Suprapubic skin (tissue), 4 donors: ENCODE measurements around the gene LSM11. TPM values are rescaled to one million over a fixed set of nuclear protein-coding genes. Genes with fewer than 3 reads are reported as not detected.
A peak's percentile ranks its signal among the peaks of the same experiment; 100 is the strongest.
"Not testable (repeated sequence)": the region's sequence is repeated elsewhere in the genome, so short reads cannot be mapped to it uniquely, and the experiment has no call there.

Source experiments
- DNase-seq, 2 donors: peaks; one replicate each; pipeline ENCODE4 v3.0.0-alpha.2; 2019; ENCODE audit warnings: low spot score in 2 of 2
- H3K27ac ChIP-seq: fragments of 200-600 bp; sonication (generic); one replicate; pipeline ENCODE4 v1.5.1; 2019
- H3K27me3 ChIP-seq: fragments of 200-600 bp; sonication (generic); one replicate; pipeline ENCODE4 v1.5.1; 2019
- H3K36me3 ChIP-seq: fragments of 200-600 bp; sonication (generic); one replicate; pipeline ENCODE4 v1.5.1; 2019
- H3K4me1 ChIP-seq: fragments of 200-600 bp; sonication (generic); one replicate; pipeline ENCODE4 v1.5.1; 2019
- H3K4me3 ChIP-seq: fragments of 200-600 bp; sonication (generic); one replicate; pipeline ENCODE4 v1.5.1; 2019; ENCODE audit warnings: mild to moderate bottlenecking
- H3K9me3 ChIP-seq: fragments of 200-600 bp; sonication (generic); one replicate; pipeline ENCODE4 v1.5.1; 2019
- EP300 ChIP-seq: sonication (generic); formaldehyde crosslinking; IDR thresholded peaks from one replicate; pipeline ENCODE4 v1.6.1; 2017; ENCODE audit warnings: antibody characterized with exemption
- POLR2A ChIP-seq, 2 donors: fragments of 450-650 bp; IDR thresholded peaks; one replicate each; pipeline ENCODE4 v1.6.1; 2017; ENCODE audit warnings: antibody characterized with exemption in 2 of 2, mild to moderate bottlenecking in 2 of 2, moderate library complexity in 2 of 2
- POLR2AphosphoS5 ChIP-seq, 3 donors: sonication (generic); formaldehyde crosslinking; IDR thresholded peaks; one replicate each; pipeline ENCODE4 v1.6.1; 2017; ENCODE audit warnings: antibody characterized with exemption in 3 of 3
- WGBS: methylation state at CpG from one replicate; pipeline ENCODE4 v1.1.5; 2018; 5-methylcytosine and 5-hydroxymethylcytosine counted together
- total RNA-seq, 4 donors: library from RNA; depleted of rRNA; stranded (reverse); fragments of >200 nt; gene quantifications; one replicate each; pipeline ENCODE4 v1.1.0, GENCODE V29; 2016
- TF ChIP-seq, protein P1 (sequence below), 2 donors: fragments of 200-600 bp in 1 of 2; fragments of 450-650 bp in 1 of 2; sonication (generic) in 1 of 2; IDR thresholded peaks; one replicate each; pipeline ENCODE4 v1.5.1; 2016 to 2019; ENCODE audit warnings: antibody characterized with exemption in 2 of 2, mild to moderate bottlenecking in 1 of 2, moderate library complexity in 1 of 2

The LSM11 gene
- total RNA-seq, 4 donors from 2014 or later, result 2.9 to 5.2 (median 3.6) TPM

DNA sequence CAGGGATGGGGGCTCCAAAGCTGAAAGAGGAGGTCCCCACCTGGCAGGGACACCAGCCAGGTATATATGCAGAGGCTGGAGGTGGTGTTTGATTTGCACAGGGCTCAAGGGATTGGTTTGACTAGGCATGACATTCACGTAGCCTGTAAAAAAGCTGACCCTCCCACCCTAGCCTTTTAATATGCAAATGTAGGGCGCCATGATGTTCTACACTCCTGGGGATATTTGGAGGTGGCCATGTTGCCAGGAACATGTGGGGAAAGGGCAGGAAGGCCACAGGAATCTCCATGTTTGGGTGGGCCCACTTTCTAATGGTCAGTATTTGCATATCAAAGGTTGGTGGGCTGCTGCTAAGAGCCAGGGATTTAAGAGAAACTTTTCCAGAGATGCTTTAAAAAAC lies 24.3 kb upstream of the LSM11 start:
- Histone ChIP-seq H3K27ac (no peak overlapping the region), H3K36me3 (no peaks in the 10 kb centered on the region), H3K4me3 (no peak overlapping the region), H3K9me3 (no peaks in the 10 kb centered on the region), H3K4me1 (no peaks in the 10 kb centered on the region), H3K27me3 (no peaks in the 10 kb centered on the region)
- no peak for TF ChIP-seq POLR2A (IDR thresholded peaks at IDR 0.05)
- no peak for TF ChIP-seq POLR2AphosphoS5 (IDR thresholded peaks at IDR 0.05)
- TF ChIP-seq EP300, result no peak
- TF ChIP-seq, protein P1, sequence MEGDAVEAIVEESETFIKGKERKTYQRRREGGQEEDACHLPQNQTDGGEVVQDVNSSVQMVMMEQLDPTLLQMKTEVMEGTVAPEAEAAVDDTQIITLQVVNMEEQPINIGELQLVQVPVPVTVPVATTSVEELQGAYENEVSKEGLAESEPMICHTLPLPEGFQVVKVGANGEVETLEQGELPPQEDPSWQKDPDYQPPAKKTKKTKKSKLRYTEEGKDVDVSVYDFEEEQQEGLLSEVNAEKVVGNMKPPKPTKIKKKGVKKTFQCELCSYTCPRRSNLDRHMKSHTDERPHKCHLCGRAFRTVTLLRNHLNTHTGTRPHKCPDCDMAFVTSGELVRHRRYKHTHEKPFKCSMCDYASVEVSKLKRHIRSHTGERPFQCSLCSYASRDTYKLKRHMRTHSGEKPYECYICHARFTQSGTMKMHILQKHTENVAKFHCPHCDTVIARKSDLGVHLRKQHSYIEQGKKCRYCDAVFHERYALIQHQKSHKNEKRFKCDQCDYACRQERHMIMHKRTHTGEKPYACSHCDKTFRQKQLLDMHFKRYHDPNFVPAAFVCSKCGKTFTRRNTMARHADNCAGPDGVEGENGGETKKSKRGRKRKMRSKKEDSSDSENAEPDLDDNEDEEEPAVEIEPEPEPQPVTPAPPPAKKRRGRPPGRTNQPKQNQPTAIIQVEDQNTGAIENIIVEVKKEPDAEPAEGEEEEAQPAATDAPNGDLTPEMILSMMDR (IDR thresholded peaks at IDR 0.05), result no peak
- 91% methylated on average over 2 of the region's 2 CpGs for WGBS
- no peak for DNase-seq

GRCh38 chr5:157721159-157721558 lies 22.4 kb upstream of the LSM11 start:
- no peaks in the 10 kb centered on the region for H3K27me3 ChIP-seq
- H3K36me3 ChIP-seq, result no peaks in the 10 kb centered on the region
- no peak for DNase-seq
- no peaks in the 10 kb centered on the region for H3K4me1 ChIP-seq
- WGBS, result 78% methylated on average over 5 of the region's 6 CpGs
- H3K27ac ChIP-seq, result no peak overlapping the region
- TF ChIP-seq, protein P1 (IDR thresholded peaks at IDR 0.05), result no peak
- TF ChIP-seq POLR2A (IDR thresholded peaks at IDR 0.05) (no peak), POLR2AphosphoS5 (IDR thresholded peaks at IDR 0.05) (no peak)
- H3K4me3 ChIP-seq, result no peak overlapping the region
- no peaks in the 10 kb centered on the region for H3K9me3 ChIP-seq

DNA sequence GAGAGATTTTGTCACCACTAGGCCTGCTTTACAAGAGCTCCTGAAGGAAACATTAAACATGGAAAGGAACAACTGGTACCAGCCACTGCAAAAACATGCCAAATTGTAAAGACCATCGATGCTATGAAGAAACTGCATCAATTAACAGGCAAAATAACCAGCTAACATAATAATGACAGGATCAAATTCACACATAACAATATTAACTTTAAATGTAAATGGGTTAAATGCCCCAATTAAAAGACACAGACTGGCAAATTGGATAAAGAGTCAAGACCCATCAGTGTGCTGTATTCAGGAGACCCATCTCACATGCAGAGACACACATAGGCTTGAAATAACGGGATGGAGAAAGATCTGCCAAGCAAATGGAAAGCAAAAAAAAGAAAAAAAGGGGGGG lies 20.6 kb upstream of the LSM11 start:
- not testable (repeated sequence) for DNase-seq, H3K36me3 ChIP-seq, H3K4me3 ChIP-seq, H3K27me3 ChIP-seq, H3K9me3 ChIP-seq, H3K4me1 ChIP-seq, H3K27ac ChIP-seq
- WGBS, result 89% methylated on average over 2 of the region's 2 CpGs

GRCh38 chr5:157726607-157727006 lies 16.9 kb upstream of the LSM11 start:
- 97% methylated on average over 2 of the region's 2 CpGs for WGBS
- not testable (repeated sequence) for DNase-seq

DNA sequence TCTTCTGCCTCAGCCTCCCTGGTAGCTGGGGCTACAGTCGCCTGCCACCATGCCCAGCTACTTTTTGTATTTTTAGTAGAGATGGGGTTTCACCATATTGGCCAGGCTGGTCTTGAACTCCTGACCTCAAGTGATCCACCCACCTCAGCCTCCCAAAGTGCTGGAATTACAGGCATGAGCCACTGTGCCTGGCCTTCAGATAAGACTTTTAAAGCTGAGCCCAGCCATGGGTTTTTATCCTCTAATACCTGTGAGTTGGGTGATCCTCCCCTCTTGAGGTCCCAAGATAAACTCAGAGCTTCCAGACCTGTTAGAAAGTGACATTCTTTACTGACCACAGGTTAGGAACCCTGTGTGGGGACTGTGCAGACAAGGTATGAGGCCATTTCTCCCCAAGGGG lies 15.7 kb upstream of the LSM11 start:
- not testable (repeated sequence) for H3K27ac ChIP-seq, H3K27me3 ChIP-seq, H3K9me3 ChIP-seq, DNase-seq, H3K4me3 ChIP-seq, H3K36me3 ChIP-seq
- H3K4me1 ChIP-seq, result peaks cover 13% of the 10 kb centered on the region
- WGBS, result 100% methylated on average over 1 of the region's 1 CpG

More at GRCh38 chr5:157726607-157727006, 16.9 kb upstream of the LSM11 start:
- not testable (repeated sequence) for H3K36me3 ChIP-seq, H3K4me3 ChIP-seq, H3K27me3 ChIP-seq, H3K9me3 ChIP-seq, H3K27ac ChIP-seq, H3K4me1 ChIP-seq

GRCh38 chr5:157729858-157730257 lies 13.7 kb upstream of the LSM11 start:
- DNase-seq, result no peak
- Histone ChIP-seq H3K4me1 (peaks cover 13% of the 10 kb centered on the region), H3K4me3 (no peak overlapping the region), H3K27me3 (no peaks in the 10 kb centered on the region), H3K9me3 (no peaks in the 10 kb centered on the region), H3K36me3 (peaks cover 19% of the 10 kb centered on the region), H3K27ac (no peak overlapping the region)
- no peak for TF ChIP-seq POLR2AphosphoS5 (IDR thresholded peaks at IDR 0.05)

DNA sequence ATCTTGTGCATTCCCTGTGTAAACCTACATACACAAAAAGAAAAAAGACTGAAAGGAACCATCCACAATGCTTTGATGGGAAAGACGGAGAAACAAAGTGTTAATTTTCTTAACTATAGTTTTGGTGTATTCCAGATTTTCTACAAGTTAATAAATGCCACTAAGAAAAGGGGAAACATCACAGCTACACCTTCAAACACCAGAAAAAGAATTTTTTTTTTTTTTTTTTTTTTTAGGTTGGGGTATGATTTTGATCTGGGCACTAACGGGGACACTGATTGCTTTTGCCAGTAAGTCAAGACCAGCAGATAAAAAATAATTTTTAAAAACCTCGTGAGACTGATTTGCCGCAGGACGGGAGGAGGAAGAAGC lies 12.6 kb upstream of the LSM11 start:
- TF ChIP-seq POLR2A (IDR thresholded peaks at IDR 0.05) (no peak), POLR2AphosphoS5 (IDR thresholded peaks at IDR 0.05) (no peak), EP300 (no peak)
- TF ChIP-seq, protein P1 (IDR thresholded peaks at IDR 0.05), result no peak
- Histone ChIP-seq H3K9me3 (no peaks in the 10 kb centered on the region), H3K27ac (peak overlapping the region; percentile 94), H3K27me3 (no peaks in the 10 kb centered on the region), H3K4me1 (peaks cover 13% of the 10 kb centered on the region), H3K4me3 (peak overlapping the region; percentile 74), H3K36me3 (peaks cover 24% of the 10 kb centered on the region)
- WGBS, result 16% methylated on average over 5 of the region's 5 CpGs
- DNase-seq, result no peak
